Gastrocnemius medialis (tissue), 4 donors: ENCODE results near the gene NXPH3. TPM values are rescaled to one million over a fixed set of nuclear protein-coding genes. Genes with fewer than 3 reads are reported as not detected.
A peak's percentile ranks its signal among the peaks of the same experiment; 100 is the strongest.

ENCODE experiments used
- ATAC-seq, 2 donors: fragments of 150-250 bp; one replicate each; pipeline ENCODE4 v1.9.1; 2016
- DNase-seq, 2 donors: peaks; one replicate each; pipeline ENCODE4 v3.0.0-alpha.2; 2019
- H3K27ac ChIP-seq, 4 donors: fragments of 200-600 bp; sonication (generic); 1 replicate in 1 of 4; 2 replicates in 3 of 4; pipeline ENCODE4 v1.5.1; 2016 to 2018; ENCODE audit warnings: mild to moderate bottlenecking in 2 of 4, moderate library complexity in 1 of 4
- H3K27me3 ChIP-seq, 3 donors: fragments of 200-600 bp; sonication (generic) in 2 of 3; 1 replicate in 1 of 3; 2 replicates in 2 of 3; pipeline versions ENCODE4 v1.5.1 to v1.6.0; 2016 to 2019; ENCODE audit warnings: mild to moderate bottlenecking in 1 of 3, moderate library complexity in 1 of 3
- H3K36me3 ChIP-seq, 2 donors: fragments of 200-600 bp; sonication (generic) in 1 of 2; one replicate each; pipeline ENCODE4 v1.5.1; 2017 to 2018
- H3K4me1 ChIP-seq, 2 donors: fragments of 200-600 bp; sonication (generic) in 1 of 2; one replicate each; pipeline ENCODE4 v1.5.1; 2016 to 2017; ENCODE audit warnings: mild to moderate bottlenecking in 2 of 2
- H3K4me3 ChIP-seq, 4 donors: fragments of 200-600 bp; sonication (generic) in 3 of 4; 1 replicate in 1 of 4; 2 replicates in 3 of 4; pipeline ENCODE4 v1.5.1; 2016 to 2019; ENCODE audit warnings: mild to moderate bottlenecking in 2 of 4
- H3K9me3 ChIP-seq, 3 donors: fragments of 200-600 bp; sonication (generic) in 2 of 3; 1 replicate in 1 of 3; 2 replicates in 2 of 3; pipeline ENCODE4 v1.5.1; 2016 to 2019
- POLR2A ChIP-seq, 2 donors: fragments of 450-650 bp; IDR thresholded peaks; one replicate each; pipeline ENCODE4 v1.6.1; 2017; ENCODE audit warnings: antibody characterized with exemption in 2 of 2, mild to moderate bottlenecking in 2 of 2, moderate library complexity in 2 of 2
- in situ Hi-C, 4 donors: fragments of 200-750 bp; cut with MboI; loops; one replicate each; pipeline versions ENCODE4 v1.15.0 to v1.8.0; 2017; ENCODE audit warnings: low sequenced_read_pairs in 4 of 4
- intact Hi-C: fragments of 100-400 bp; cut with DNase I; formaldehyde crosslinking; loops from one replicate; pipeline ENCODE4 v1.15.1; 2023; ENCODE audit warnings: low total_unique reads
- total RNA-seq, 4 donors: library from RNA; depleted of rRNA; stranded (reverse); fragments of >200 nt; gene quantifications; one replicate each; pipeline versions ENCODE4 v1.1.0 to v1.2.3, GENCODE V29; 2016
- TF ChIP-seq, protein P1 (sequence below), 5 experiments: fragments of 450-650 bp in 3 of 5; fragments of 200-600 bp in 2 of 5; sonication (generic) in 2 of 5; IDR thresholded peaks in 4 of 5; conservative IDR thresholded peaks in 1 of 5; 1 replicate in 4 of 5; 2 replicates in 1 of 5; pipeline ENCODE4 v1.5.1; 2016 to 2019; ENCODE audit warnings: antibody characterized with exemption in 5 of 5, mild to moderate bottlenecking in 3 of 5, moderate library complexity in 3 of 5

Gene NXPH3
- total RNA-seq, 4 donors from 2014 or later, result 1.3 to 3.0 (median 1.7) TPM

GRCh38 chr17:49600949-49601348 lies 25.3 kb downstream of the NXPH3 start:
- DNase-seq (no peak), ATAC-seq (no peak)
- intact Hi-C loops, result no loop called here
- in situ Hi-C loops, result no loop called here
- peaks cover 0 to 20% of the 10 kb centered on the region in 2 donors for H3K4me1 ChIP-seq
- H3K27me3 ChIP-seq, result no peaks in the 10 kb centered on the region
- TF ChIP-seq POLR2A (IDR thresholded peaks at IDR 0.05), result no peak
- TF ChIP-seq, protein P1, sequence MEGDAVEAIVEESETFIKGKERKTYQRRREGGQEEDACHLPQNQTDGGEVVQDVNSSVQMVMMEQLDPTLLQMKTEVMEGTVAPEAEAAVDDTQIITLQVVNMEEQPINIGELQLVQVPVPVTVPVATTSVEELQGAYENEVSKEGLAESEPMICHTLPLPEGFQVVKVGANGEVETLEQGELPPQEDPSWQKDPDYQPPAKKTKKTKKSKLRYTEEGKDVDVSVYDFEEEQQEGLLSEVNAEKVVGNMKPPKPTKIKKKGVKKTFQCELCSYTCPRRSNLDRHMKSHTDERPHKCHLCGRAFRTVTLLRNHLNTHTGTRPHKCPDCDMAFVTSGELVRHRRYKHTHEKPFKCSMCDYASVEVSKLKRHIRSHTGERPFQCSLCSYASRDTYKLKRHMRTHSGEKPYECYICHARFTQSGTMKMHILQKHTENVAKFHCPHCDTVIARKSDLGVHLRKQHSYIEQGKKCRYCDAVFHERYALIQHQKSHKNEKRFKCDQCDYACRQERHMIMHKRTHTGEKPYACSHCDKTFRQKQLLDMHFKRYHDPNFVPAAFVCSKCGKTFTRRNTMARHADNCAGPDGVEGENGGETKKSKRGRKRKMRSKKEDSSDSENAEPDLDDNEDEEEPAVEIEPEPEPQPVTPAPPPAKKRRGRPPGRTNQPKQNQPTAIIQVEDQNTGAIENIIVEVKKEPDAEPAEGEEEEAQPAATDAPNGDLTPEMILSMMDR (IDR thresholded peaks at IDR 0.05 in 4 of 5, conservative IDR thresholded peaks at IDR 0.05 in 1 of 5), result no peak
- no peaks in the 10 kb centered on the region for H3K9me3 ChIP-seq
- peaks cover 0 to 89% of the 10 kb centered on the region in 2 donors for H3K36me3 ChIP-seq
- no peak overlapping the region for H3K4me3 ChIP-seq
- H3K27ac ChIP-seq, result peak overlapping the region in 1 of 4 donors; percentile 63

- H3K4me3 ChIP-seq, result no peak overlapping the region
- TF ChIP-seq, protein P1 (IDR thresholded peaks at IDR 0.05 in 4 of 5, conservative IDR thresholded peaks at IDR 0.05 in 1 of 5), result no peak
- no peak for TF ChIP-seq POLR2A (IDR thresholded peaks at IDR 0.05)
- in situ Hi-C loops, result no loop called here
- ATAC-seq (no peak), DNase-seq (no peak)
- peaks cover 0 to 20% of the 10 kb centered on the region in 2 donors for H3K4me1 ChIP-seq
- intact Hi-C loops, result no loop called here
- peaks cover 0 to 91% of the 10 kb centered on the region in 2 donors for H3K36me3 ChIP-seq
- peak overlapping the region in 2 of 4 donors; percentile 0 to 57 for H3K27ac ChIP-seq
- H3K9me3 ChIP-seq, result no peaks in the 10 kb centered on the region
- no peaks in the 10 kb centered on the region for H3K27me3 ChIP-seq
Measured at GRCh38 chr17:49602783-49603182, 27.1 kb downstream of the NXPH3 start.

DNA sequence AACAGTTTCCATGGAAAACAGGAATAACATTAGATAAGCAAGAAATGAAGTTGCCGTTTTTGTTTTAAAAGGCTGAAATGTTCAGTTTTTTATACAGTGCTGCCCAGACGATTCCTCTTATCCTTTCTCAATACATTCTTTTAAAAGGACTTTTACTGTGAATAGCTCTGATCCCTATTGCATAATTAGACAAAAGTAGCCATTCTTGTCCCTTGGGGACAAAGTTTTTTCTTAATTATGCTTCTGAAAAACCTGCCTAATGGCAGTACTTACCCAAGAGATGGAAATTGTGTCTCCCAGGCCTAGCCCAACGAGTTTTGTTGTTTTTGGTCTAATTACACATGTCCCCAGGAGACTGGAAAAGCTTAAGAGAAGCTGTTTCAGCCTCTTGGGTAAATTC lies 27.6 kb downstream of the NXPH3 start:
- H3K27me3 ChIP-seq, result no peaks in the 10 kb centered on the region
- peak overlapping the region in 2 of 4 donors; percentile 29 to 57 for H3K27ac ChIP-seq
- H3K4me1 ChIP-seq, result peaks cover 0 to 17% of the 10 kb centered on the region in 2 donors
- H3K4me3 ChIP-seq, result no peak overlapping the region
- intact Hi-C loops, result no loop called here
- ATAC-seq, result no peak
- TF ChIP-seq, protein P1 (IDR thresholded peaks at IDR 0.05 in 4 of 5, conservative IDR thresholded peaks at IDR 0.05 in 1 of 5), result no peak
- TF ChIP-seq POLR2A (IDR thresholded peaks at IDR 0.05), result no peak
- no peak for DNase-seq
- no peaks in the 10 kb centered on the region for H3K9me3 ChIP-seq
- peaks cover 0 to 90% of the 10 kb centered on the region in 2 donors for H3K36me3 ChIP-seq
- in situ Hi-C loops, result no loop called here

GRCh38 chr17:49603720-49604119 lies 28.0 kb downstream of the NXPH3 start:
- no peak for DNase-seq
- in situ Hi-C loops (no loop called here), intact Hi-C loops (no loop called here)
- Histone ChIP-seq H3K9me3 (no peaks in the 10 kb centered on the region), H3K27me3 (no peaks in the 10 kb centered on the region), H3K36me3 (peaks cover 0 to 91% of the 10 kb centered on the region in 2 donors), H3K4me3 (no peak overlapping the region), H3K4me1 (peaks cover 0 to 14% of the 10 kb centered on the region in 2 donors), H3K27ac (peak overlapping the region in 1 of 4 donors; percentile 57)
- TF ChIP-seq, protein P1 (IDR thresholded peaks at IDR 0.05 in 4 of 5, conservative IDR thresholded peaks at IDR 0.05 in 1 of 5), result peak in 2 of 5 experiments; percentile 10 to 26
- TF ChIP-seq POLR2A (IDR thresholded peaks at IDR 0.05), result no peak
- no peak for ATAC-seq
